IPS DF 4.7 (cell line): ENCODE data around the gene FASTKD1.
"Not testable (repeated sequence)": the region's sequence is repeated elsewhere in the genome, so short reads cannot be mapped to it uniquely, and the experiment has no call there.

Experiments
- DNase-seq: peaks from one replicate; pipeline ENCODE4 v3.0.0-alpha.2; 2013; ENCODE audit warnings: low spot score; ENCODE audit errors: extremely low read depth

The FASTKD1 gene, protein sequence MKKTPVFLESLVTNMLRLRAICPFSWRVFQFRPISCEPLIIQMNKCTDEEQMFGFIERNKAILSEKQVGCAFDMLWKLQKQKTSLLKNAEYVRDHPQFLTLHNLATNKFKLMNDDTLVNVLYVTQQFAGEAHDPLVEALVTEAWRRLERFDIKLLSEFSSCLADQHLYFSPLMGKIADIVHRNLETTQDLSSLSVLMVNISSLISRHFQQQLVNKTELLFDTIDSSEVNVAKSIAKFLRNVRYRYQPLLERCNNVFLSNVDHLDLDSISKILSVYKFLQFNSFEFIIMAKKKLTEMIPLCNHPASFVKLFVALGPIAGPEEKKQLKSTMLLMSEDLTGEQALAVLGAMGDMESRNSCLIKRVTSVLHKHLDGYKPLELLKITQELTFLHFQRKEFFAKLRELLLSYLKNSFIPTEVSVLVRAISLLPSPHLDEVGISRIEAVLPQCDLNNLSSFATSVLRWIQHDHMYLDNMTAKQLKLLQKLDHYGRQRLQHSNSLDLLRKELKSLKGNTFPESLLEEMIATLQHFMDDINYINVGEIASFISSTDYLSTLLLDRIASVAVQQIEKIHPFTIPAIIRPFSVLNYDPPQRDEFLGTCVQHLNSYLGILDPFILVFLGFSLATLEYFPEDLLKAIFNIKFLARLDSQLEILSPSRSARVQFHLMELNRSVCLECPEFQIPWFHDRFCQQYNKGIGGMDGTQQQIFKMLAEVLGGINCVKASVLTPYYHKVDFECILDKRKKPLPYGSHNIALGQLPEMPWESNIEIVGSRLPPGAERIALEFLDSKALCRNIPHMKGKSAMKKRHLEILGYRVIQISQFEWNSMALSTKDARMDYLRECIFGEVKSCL

DNA sequence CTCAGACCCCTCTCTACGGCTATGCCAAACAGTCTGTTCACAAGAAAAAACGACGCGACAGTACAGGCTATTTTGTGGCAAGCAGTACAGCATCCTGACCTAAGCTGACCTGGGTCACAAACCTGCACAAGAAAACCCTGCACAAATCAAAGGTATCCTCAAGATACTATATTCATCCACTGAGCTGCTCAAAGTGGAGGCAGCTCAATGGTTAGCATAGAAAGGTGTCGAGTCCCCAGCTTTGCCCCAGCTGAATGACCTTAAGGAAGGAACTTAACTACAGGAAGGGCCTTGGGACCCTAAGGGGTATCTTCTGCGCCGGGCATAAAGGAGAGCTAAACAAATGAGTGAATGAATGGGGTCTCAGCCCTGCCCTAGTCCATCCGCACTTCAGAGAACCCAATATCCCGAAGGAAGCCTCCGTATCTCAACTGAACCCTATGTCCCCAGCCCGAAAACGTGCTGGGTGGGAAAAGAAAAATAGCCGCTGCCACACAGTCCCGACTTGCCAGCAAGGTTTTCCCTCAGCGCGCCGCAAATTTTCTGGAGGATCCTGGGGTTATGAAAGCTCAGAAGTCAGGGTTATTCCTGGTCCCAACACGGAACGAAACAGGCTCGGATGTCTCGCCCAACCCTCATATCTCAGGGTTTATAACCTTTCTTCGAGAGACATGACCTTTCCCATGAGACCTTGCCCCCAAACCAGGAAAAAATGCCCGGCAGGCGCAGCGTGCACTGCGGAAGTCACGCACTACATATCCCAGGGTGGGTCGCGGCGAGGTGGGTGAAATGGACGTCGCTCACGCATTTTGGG lies at the start of gene FASTKD1:
Gene FASTKD1 (minus strand): TSS at position 706 of the 814 bp plus-strand sequence. CDS start 1,836 bp downstream, outside the sequence.
- peak; percentile 74 for DNase-seq

DNA sequence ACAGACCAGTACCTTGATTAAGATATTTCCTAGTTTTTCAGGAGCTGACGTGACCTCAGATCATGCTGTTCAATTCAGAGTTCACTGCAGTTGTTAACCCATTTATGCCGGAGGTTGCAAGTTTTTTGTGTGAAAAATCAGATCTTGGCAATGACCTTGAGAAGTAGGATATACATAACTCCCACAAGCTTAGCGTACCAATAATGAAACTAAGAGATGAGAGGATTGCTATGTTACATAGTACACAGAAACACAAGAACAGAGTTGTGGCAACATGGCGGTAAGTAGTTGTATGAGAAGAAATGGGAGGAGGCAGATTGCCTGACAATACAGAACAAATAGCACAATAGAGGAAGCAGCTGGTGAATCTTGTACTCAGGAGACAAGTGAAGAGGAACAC lies 49.6 kb upstream of the FASTKD1 start:
- no peak for DNase-seq

DNA sequence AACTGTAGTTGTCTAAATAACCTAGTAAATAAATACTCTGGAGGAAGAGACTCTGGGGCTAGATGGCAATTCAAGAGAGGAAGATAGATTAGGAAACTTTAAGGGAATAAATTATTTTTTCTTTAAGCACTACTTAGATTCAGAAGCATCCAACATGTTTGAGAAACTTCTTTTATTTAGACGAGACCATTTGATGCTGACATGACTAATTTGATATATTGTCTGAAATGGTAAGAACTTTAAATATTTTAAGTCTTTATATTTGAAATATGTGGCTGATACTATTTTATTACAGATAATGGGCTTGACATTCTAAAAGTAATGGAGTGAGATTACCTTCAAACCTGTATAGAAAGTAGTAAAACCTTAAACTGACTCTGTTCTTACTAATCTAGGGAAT lies 46.8 kb upstream of the FASTKD1 start:
- no peak for DNase-seq

DNA sequence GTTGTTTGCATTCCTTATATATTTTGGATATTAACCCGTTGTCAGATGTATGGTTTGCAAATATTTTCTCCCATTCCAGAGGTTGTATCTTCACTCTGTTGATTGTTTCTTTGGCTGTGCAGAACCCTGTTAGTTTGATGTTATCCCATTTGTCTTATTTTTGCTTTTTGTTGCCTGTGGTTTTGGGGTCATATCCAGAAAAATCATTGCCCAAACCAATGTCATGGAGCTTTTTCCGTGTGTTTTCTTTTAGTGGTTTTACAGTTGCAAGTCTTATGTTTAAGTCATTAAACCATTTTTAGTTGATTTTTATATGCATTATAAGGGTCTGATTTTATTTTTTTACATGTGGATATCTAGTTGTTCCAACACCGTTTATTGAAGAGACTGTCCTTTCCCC lies 46.3 kb upstream of the FASTKD1 start:
- DNase-seq = no peak

DNA sequence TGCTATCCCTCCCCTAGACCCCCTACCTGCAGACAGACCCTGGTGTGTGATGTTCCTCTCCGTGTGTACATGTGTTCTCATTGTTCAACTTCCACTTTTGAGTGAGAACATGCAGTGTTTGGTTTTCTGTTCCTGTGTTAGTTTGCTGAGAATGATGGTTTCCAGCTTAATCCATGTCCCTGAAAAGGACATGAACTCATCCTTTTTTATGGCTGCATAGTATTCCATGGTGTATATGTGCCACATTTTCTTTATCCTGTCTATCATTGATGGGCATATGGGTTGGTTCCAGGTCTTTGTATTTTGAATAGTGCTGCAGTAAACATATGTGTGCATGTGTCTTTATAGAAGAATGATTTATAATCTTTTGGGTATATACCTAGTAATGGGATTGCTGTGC lies 42.3 kb upstream of the FASTKD1 start:
- not testable (repeated sequence) for DNase-seq

DNA sequence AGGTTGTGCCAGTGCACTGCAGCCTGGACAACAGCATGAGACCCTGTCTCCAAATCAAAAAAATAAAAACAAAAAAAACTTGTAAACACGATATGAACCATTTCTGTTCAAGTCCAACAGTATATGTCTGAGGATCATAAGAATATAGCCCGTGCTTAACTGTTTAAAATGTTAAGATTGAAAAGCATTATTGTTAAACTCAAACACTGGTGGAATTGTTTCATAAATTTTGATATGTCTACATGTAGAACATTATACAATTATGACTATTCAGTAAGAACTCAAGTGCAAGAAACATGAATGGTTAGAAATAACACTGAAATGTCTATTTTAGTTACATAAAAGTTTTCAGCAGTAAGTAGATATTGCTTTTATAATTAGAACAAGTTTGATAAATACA lies 40.2 kb upstream of the FASTKD1 start:
- DNase-seq = no peak

DNA sequence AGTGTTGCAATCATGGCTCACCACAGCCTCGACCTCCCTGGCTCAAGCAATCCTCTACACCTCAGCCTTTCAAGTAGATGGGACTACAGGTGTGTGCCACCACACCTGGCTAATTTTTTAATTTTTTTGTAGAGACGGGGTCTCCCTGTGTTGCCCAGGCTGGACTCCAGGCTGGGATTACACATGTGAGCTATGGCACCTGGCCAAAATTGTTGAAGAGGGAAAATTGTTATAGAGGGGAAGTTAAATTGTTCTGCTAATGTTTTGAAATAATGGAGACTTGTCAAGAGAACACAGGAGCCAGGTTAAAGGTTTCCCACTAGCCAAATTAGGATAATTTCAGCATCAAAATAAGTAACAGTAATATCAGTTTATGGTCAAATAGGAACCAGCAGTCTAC lies 35.6 kb upstream of the FASTKD1 start:
- no peak for DNase-seq

DNA sequence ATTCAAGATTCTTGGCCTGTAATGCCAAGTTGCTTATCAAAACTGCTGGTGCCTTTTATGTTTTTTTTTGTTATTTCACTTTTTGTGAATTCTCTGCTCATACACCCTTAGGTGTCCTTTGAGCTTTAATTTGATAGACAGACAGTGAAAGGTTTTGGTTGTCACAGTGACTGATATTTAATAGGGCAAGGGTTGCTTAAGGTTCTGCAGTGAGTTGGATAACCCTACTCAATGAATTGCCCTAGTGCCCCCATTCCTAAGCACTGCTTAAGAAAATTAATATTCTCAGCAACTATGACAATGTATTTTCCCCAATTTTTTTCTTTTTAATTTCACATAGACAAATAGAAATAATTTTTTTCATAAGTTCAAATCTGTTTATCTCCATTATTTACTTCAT lies 25.9 kb upstream of the FASTKD1 start:
- no peak for DNase-seq

DNA sequence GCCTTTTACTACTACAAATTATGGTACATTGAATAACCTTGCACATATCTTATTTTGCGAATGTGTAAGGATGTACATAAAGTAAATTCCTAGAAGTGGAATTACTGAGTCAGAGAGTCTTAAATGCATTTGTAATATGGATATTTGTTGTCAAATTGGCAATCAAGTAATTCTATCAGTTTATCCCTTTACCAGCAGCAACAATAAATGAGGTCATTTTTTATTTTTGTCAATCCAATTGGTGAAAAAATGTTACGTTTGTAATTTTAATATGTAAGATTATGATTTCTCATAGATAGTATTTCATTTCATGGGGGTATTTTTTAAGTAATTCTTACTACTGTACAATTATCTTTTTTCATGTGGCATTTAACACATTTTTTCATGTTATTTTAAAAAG lies 25.3 kb upstream of the FASTKD1 start:
- no peak for DNase-seq

DNA sequence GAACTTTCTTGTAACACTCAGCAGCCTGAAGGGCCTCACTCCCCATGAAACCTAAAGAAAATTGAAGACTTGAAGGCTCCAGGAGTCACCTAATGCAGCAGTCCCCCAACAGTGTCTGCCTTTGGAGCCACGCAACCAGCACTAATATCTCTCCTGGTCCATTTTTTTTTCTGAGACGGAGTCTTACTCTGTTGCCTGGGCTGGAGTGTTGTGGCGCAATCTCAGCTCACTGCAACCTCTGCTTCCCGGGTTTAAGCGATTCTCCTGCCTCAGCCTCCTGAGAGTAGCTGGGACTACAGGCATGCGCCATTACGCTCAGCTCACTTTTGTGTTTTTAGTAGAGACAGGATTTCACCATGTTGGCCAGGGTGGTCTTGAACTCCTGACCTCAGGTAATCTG lies 22.9 kb upstream of the FASTKD1 start:
- not testable (repeated sequence) for DNase-seq

DNA sequence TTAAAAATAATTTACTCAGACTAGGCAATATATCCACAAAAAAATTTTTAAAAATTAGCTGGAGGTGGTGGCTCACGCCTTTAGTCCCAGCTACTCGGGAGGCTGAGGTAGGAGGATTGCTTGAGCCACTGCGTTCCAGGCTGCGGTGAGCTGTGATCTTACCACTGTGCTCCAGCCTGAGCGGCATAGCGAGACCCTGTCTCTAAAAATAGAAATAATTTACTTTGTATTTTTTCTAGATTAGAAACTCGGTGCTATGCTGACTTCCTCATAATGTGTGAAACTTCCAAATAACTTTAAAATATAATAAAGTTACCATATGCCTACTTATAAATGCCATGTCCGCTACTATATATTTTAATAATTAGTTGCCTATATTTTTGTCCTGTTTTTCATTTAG lies 17.1 kb upstream of the FASTKD1 start:
- no peak for DNase-seq

DNA sequence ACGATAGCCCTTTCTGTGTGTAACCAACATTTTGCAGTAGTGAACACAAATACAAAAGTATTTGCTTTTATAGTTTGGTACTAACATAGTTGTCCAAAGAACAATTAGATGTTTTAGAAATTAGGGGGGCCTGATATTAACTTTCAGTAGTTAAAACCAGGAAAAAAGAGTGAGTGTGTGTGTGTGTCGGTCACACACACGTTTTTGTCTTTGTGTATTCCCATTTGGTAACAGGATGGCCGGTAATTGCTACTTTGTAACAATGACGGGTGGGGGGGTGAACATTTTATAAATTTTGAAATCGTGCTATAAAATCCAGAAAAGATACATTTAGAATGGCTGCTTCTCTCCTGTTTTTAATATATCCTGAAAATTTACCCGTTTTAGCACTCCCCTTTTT lies 12.0 kb upstream of the FASTKD1 start:
- no peak for DNase-seq

DNA sequence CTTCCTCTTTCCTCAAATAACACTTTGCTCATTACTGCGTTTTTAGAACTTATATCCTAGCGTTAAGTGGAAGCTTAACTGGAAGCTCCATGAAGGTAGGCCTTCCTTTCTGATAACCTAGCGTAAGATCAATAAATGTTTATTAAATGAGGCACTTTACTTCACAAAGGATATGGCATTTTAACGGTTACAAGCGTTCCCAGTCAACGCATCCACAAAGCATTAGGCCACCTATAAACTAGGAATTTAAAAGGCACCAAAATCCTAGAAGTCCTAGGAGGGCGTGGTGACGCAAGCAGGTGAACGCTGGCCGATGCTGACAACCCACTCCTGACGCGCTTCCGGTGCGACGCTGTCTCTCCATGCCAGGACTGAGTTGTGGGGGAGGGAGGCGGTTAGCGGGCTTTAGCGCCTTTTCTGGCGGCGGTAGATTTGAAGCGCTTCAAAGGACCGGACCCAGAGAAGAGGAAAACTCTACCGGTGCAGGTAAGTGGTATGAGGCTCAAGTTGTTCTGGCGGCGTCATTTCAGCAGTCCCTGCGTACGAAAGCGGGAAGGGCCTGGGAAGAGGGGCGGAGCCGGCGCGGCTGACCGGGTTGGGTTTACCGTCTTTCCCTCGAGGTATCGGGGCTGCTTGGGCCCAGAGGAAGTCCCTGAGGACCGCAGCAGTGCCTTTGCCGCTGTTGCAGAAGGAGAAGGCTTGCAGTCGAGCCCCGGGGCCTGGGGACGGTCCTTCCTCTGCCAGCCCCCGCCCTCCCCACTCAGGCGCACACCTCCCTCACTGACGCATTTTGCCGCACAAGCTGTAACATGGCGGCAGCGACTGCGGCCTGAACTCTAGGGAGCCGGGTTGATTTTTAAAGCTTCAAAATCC lies 10.6 kb upstream of the FASTKD1 start, which contains the start of gene PPIG:
Gene PPIG (plus strand): TSS at position 347 of the 873 bp plus-strand sequence. CDS start 19,691 bp downstream, outside the sequence.
- peak; percentile 69 for DNase-seq

DNA sequence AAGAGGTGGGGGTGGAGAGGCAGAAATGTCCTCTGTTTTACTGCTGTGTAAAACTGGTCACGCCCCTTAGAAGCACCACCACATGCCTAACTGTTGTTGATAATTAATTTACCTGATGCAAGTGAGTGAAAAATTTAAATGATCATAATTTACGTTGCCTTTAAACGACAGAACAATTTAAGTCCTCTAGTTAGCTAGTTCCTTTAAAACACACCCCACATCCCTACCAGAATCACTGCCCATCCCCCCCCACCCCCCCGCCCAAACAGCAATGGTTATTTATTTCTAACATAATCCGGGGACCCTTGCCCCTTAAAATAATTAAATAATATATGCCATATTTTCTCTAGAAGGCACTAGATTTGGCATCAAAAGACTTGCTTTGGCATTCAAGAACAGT lies 9.9 kb upstream of the FASTKD1 start:
- DNase-seq = no peak

DNA sequence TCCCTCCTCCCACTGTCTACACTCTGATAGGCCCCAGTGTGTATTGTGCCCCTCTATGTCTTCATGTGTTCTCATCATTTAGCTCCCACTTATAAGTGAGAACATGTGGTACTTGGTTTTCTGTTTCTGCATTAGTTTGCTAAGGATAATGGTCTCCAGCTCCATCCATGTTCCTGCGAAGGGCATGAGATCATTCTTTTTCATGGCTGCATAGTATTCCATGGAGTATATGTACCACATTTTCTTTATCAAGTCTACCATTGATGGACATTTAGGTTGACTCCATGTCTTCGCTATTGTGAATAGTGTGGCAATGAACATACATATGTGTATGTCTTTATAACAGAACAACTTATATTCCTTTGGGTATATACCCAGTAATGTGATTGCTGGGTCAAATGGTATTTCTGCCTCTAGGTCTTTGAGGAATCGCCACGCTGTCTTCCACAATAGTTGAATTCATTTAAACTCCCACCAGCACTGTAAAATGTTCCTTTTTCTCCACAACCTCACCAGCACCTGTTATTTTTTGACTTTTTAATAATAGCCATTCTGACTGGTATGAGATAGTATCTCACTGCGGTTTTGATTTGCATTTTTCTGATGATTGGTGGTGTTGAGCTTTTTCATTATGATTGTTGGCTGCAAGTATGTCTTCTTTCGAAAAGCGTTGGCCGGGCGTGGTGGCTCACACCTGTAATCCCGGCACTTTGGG lies 9.0 kb upstream of the FASTKD1 start:
- DNase-seq = not testable (repeated sequence)

DNA sequence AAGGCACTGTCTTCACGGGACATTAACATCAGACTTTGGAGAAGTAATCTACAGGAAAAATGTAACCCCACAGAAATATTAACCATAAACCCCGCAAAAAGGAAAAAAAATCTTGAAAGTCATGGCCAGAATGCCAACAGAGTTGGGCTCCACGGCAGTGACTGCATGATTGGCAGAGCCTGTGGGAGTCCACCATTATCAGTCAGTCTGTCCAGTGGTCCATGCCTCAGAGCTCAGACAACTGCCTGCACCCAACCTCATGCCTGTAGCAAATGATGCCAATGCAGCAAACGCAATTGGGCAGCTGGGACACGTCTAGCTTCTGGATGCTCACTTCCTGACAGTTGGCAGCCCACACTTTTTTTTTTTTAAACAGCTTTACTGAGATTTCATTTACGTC lies 5.4 kb upstream of the FASTKD1 start:
- no peak for DNase-seq

DNA sequence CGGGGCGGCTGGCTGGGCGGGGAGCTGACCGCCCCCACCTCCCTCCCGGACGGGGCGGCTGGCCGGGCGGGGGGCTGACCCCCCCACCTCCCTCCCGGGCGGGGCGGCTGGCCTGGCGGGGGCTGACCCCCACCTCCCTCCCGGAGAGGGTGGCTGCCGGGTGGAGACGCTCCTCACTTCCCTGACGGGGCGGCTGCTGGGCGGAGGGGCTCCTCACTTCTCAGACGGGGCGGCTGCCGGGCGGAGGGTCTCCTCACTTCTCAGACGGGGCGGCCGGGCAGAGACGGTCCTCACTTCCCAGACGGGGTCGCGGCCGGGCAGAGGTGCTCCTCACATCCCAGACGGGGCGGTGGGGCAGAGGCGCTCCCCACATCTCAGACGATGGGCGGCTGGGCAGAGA lies 1.6 kb upstream of the FASTKD1 start:
- DNase-seq = not testable (repeated sequence)

DNA sequence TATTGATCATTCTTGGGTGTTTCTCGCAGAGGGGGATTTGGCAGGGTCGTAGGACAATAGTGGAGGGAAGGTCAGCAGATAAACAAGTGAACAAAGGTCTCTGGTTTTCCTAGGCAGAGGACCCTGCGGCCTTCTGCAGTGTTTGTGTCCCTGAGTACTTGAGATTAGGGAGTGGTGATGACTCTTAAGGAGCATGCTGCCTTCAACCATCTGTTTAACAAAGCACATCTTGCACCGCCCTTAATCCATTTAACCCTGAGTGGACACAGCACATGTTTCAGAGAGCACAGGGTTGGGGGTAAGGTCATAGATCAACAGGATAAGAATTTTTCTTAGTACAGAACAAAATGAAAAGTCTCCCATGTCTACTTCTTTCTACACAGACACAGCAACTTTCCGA lies 874 bp upstream of the FASTKD1 start:
- DNase-seq = not testable (repeated sequence)

DNA sequence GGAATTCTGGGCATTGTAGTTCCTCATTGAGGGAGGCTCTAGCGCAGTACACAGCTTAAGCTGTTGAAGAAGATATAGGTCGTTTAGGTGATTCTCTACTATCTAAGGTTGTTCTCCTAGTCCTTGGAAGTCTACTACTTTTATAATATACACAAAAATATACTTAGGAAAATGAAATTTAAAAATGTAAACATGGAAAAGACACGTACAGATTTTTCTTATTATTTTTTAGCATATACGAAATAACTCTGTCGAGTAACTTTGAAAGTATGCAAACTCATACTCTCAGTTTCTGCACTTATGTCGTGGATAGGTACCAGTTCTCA lies 272 bp upstream of the FASTKD1 start:
- no peak for DNase-seq

DNA sequence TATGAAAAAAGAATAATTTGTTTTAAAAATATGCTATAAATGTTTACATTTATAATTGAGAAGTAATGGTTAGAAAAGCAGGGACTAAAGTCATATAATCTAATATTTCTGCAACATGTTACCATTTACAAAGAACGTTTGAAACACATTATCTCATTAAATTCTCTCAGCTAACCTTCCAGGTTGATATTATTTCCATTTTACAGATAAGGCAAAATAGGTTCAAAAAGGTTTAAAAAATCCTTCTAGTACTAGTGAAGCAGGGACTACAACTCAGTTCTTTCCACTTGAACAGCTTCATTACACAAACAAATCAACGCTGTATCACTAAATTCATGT lies 875 bp downstream of the FASTKD1 start:
- DNase-seq = no peak
